SIG-M5 (cell line): ENCODE results near the gene SYNE3.
A peak's percentile ranks its signal among the peaks of the same experiment; 100 is the strongest.

Source experiments
- DNase-seq: peaks from one replicate; lab custom pipeline; 2025; lab: John Stamatoyannopoulos, UW

SYNE3 gene, protein sequence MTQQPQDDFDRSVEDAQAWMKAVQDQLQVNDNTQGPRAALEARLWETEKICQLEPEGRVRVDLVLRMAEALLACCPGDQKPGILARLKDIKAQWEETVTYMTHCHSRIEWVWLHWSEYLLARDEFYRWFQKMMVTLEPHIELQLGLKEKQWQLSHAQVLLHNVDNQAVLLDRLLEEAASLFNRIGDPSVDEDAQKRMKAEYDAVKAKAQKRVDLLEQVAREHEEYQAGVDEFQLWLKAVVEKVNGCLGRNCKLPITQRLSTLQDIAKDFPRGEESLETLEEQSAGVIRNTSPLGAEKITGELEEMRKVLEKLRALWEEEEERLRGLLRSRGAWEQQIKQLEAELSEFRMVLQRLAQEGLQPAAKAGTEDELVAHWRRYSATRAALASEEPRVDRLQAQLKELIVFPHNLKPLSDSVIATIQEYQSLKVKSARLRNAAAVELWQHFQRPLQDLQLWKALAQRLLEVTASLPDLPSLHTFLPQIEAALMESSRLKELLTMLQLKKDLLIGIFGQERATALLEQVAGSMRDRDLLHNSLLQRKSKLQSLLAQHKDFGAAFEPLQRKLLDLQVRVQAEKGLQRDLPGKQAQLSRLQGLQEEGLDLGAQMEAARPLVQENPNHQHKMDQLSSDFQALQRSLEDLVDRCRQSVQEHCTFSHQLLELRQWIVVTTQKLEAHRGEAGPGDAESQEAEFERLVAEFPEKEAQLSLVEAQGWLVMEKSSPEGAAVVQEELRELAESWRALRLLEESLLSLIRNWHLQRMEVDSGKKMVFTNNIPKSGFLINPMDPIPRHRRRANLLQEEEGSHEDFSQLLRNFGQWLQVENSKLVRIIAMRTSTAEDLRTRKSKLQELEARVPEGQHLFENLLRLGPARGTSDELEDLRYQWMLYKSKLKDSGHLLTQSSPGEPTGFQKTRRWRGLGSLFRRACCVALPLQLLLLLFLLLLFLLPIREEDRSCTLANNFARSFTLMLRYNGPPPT

DNA sequence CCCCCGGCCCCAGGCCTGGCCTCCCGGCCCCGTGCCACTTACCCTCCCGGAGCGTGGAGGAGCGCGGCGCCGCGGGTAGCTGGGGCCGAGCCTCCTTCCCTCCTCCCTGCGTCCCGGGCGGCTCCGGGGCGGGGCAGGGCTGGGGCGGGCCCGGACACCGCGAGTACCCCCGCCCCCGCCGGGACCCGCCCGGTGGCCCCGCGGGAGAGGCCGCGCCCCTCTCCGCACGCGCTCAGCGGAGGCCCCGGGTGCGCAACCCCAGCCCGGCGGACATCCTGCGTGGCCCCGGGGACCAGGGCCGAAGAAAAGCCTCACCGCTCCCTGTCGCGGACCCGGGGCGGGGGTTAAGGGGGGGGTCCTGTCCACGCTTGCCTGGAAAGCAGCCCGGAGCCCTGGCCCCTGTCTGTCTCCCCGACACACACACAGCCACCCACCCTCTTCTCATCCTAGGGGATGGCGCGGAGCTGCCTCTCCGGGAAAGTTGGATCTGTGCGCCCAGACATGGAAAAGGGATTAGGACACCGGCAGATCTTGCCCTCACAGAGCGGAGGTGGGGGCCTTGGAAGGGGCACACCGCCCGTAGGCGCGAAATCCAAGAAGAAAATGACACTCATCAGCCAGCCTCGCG lies at the start of gene SYNE3:
Gene SYNE3, minus strand, starts transcription at position 97 of the 628 bp plus-strand sequence. CDS start 40,829 bp downstream, outside the sequence.
- no peak for DNase-seq

DNA sequence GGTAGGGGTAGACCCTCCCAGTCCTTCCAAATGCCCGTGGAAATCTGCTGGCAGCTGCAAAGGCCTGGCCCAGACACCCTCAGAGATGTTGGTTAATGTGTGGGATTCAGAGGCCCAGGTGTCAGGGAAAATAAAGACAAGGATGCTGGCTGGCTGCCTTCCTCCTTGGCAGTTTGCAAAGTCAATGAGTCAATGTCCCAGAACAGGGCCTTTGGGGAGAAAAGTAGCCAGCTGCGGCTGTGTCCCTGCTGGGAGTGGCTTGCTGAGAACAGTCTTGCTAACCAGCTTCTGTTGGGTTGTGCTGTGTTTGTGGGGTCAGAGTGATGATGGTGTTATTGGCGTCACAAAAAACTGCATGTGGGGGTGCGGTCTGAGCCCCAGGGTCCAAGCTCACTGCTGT lies 47.6 kb upstream of the SYNE3 start:
- no peak for DNase-seq

DNA sequence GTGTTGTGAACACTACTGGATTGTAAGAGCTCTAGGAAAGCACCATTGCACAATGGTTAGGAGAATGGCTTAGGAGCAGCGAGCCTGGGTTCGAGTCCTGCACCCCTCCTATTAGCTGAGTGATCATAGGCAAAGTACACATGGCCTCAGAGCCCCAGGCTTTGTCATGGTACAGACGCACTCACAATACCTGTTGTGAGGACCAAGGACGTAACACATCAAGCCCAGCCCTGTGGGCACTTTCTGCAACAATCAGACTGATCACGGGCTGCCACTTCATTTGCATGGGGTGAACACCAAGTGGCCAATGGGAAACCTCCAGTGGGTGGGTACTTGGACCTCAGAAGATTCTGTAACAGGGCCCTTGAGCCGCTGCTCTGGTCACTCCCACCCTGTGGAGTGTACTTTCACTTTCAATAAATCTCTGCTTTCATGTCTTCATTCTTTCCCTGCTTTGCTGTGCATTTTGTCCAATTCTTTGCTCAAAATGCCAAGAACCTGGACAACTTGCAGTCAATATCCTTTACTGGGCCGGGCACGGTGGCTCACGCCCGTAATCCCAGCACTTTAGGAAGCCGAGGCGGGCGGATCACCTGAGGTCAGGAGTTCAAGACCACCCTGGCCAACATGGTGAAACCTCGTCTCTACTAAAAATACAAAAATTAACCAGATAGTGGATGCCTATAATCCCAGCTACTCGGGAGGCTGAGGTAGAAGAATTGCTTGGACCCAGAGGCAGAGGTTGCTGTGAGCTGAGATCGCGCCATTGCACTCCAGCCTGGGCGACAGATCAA lies 46.6 kb upstream of the SYNE3 start:
- no peak for DNase-seq

DNA sequence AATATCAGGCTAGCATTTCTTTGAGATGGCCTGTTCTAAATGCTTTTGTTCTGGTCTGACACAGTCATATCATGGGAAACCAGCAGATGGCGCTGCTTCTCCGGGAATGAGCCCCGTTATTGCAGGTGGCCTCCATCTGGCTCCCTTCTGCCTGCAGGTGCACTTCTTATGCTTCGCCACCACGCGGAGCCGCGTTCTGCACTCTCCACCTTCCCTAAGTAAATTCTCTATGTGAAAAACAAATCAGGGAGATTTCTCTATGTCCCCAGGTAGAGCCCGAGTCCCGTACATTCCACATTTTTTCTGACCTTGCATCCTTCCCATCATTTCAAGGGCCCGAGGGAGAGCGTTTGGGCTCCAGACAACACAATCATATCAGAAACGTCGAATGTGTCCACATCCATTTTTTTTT lies 44.6 kb upstream of the SYNE3 start:
- DNase-seq = peak; percentile 12

DNA sequence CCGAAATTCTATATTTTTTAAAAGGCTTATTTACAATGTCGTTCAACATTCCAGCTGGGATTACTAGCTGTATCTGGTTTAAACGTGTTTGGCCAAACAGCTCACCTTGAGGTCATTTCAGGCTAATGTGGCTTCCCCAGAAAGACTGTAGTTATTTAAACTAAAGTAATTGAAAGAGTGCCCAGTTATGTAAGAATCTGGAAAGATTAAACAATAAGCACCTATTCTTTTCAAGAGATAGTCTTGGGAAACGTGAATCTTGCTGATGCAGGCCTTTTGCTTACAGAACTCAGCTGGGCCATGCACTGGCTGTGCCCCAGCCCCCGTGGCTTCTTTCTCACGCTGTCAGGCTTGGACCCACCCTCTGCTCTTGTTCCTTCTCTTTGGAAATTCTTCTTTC lies 42.8 kb upstream of the SYNE3 start:
- DNase-seq = no peak

DNA sequence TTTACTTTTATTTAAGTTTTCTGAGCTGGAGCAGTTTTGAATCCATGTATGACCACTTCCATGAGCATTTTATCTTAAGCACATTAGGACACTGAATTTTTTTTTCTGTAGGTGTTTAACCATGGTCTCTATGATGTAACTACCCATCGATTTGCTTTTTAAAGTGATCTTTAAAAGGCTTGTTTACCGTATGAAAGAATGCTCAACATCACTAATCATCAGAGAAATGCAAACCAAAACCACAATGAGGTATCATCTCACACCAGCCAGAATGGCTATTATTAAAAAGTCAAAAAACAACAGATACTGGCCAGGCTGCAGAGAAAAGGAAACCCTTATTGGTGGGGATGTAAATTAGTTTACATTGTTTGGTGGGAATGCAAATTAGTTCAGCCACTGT lies 41.4 kb upstream of the SYNE3 start:
- DNase-seq = no peak

DNA sequence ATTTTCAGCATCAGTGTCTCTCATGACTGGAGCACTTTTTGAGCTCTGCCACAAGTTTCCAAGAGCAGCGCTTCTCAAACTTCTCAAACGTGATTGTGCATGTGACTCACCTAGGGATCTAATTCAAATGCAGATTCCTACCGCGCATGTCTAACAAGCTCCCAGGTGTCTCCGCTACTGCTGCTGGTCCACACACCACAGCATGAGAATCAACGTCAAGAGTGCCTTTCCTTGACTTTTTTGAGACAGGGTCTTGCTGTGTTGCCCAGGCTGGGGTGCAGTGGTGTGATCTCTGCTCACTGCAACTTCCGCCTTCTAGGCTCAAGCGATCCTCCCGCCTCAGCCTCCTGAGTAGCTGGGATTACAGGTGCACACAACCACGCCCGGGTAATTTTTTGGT lies 40.8 kb upstream of the SYNE3 start:
- DNase-seq = no peak

DNA sequence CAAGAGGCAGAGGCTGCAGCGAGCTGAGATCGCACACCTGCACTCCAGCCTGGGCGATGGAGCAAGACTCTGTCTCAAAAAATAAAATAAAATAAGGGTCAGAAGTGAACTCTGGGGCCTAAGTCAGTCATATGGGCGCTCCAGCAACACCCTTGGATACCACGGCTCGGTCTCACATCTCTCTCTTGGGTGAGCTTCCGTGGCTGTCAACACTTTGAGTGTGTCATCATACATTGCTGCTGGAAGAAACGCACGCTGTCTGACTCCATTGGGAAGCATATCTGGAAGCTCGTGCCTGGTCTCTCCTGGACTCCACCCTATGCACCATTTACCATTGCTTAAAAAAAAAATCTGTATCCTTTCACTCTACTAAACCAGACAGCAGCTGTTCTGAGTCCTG lies 38.6 kb upstream of the SYNE3 start:
- no peak for DNase-seq

DNA sequence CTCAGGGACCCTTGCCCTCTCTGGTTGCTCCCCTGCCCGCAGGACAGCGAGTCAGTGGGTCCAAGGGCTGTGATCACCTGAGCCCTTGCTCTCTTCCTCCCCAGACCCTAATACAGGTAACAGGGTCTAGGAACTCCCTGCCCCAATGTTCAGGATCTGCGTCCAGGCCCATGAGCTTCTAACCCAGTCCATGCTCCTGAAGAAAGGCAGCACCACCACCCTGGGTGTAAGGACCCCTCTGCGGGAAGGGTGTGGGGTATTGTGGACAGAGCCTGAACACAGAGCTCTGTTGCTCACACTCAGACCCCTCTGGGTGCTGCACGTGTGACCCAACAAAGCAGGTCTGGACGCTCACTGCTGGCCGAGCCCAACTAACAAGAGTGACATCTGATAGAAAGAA lies 36.7 kb upstream of the SYNE3 start:
- no peak for DNase-seq

DNA sequence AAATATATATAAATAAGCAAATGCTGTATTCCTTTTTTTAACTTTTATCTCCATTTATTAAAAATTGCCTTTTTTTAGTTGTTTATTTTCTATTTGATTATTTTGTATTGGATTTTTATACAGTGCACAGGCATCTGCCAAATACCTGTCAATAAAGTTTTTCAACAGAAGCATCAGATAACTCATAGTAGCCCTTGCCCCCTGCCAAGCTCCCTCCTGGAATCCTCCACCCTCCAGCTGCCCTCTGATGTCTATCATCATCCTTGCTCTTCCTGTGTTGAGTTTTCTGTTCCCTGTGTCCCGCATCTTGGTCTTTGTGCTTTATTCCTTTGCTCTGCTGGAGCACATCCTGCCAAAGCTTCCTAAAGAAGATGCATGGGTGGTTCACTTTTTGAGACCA lies 35.0 kb upstream of the SYNE3 start:
- no peak for DNase-seq

DNA sequence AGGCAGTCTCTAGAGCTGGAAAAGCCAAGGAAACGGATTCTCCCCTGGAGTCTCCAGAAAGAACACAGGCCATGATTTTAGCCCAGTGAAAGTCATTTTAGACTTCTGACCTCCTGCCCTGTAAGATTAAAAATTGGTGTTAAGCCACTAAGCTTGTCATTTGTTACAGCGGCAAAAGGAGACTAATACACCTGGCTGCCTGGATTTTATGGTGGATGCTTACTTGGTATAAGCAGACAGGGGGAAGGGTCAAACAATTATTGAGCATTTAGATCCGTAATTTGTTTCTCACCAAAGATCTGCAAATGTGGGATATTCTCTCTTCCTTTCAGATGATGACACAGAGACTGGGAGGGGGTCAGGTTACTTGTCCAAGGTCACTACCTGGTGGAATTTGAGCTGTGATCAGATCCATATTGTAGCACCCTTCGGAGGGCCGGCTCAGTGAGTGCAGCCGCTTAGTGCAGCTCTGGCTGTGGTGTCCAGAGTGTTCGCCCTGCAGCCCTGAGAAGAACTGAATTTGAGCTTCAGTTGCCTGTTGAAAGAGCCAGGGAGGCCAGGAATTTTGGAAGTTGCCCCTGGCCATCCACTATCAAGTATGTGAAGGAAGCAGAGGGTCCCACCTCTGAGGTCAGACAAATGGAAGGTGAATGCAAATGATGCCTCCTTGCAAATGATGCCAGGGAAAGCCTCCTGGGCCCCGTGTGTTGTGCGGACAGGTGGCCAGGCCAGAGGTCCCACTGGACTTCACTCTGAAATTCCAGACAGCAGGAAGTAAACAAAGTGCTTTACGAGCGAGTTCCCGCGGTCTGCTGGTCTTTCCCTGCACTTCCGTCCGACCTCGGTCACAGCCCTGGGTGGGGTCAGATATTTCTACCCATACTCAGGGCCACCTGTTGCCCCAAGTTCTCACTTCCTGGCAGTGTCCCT lies 33.5 kb upstream of the SYNE3 start:
- DNase-seq = no peak

DNA sequence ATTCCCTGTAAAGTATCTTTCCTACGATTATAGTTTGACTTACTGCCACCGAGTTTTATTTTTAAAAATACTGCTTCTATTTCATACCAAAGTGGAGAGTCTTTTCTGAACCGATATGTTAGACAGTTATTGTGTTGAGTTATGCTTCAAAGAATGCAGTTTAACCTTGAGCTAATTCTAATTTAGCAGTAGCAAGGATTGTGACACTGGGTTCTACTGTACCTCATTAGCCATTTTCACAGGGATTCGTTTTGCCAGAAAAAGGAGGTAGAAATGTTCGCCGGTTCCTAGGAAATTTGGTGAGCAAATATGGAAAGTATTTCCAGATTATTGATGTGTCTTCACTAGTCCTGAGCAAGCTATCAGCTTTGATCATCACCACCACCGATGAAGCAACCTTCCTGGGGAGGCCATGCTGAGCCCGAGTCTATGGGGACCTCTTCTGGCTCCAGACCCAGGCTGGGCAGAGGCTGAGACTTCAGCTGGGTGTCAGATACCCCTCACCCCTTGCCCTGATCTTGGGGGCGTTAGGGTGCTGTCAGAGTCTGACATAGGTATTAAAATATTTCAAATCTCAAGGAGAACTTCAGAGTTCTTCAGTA lies 32.0 kb upstream of the SYNE3 start:
- DNase-seq = no peak

DNA sequence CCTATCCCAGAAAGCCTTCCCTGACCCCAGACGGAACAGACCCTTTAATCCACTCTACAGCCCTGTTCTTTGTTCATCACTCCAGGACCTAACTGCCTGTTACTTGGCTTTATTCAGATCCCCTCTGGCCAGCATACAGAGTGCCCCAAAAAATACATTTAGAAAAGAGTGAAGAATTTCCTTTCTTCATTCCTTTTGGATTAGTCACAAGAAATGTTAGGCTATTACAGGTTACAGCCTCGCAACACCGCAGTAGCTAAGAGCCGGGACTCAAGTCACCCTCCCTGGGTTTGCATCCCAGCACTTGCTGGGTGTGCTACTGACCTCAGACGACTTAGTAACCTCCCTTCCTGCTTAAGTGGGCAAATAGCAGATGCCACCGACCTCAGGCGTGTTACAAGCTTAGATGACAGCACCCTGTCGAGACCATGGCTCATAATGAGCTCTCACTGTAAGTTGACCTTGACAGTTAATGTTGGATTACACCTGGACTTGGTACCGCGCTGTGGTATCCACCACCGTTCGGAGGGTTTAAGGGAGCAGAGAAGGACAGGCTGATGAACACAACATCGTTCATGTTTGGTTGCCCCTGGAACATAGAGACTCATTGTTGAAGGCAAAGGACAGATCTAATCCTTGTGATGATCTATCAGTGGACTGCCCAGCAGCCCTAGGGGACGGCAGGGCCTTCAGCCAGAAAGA lies 31.3 kb upstream of the SYNE3 start:
- no peak for DNase-seq

DNA sequence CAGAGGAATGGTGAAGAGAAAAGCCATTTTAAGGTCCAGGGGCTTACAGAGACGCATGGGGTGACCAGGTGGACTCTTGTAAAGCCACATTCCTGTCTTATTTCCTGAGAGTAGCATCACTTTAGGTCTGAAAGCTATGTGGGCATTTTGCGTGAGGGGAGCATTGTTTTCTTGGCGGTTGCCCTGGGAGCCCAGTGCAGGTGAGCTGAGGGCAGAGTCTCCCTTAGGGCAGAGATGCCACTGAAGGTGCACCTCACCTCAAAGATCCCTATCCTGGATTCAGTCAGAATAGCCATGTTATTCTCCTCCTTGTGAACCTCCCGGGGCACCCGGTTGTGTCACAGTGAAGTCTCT lies 30.8 kb upstream of the SYNE3 start:
- DNase-seq = no peak

DNA sequence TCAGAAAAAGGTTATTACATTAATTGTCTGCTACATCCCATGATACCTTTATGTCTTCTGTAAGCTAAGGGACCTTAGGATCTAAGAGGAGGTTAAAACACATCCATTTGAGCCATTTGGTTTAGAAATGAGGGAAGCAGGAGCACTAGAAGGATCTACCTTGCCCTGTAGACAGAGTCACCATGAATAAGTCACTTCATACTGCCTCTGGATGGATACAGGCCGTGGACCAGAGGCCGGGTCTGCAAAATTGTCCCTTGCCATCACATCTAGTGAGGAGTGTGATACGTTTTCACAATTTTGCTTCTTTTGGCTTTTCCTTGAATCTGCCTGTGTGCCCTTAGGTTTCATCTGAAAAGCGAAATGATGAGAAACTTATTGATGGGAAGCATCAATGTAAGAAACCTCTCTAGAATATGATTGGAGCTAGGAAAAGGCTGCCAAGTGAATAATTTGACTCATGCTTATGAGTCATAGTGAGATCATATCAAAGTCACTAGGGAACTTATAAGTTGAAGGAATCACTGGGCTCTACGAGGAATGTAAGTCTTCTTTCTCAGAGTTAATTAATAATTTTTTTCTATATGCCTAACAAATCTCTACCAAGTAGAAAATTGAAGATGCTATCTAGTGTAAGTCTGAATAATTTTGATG lies 29.2 kb upstream of the SYNE3 start:
- no peak for DNase-seq

DNA sequence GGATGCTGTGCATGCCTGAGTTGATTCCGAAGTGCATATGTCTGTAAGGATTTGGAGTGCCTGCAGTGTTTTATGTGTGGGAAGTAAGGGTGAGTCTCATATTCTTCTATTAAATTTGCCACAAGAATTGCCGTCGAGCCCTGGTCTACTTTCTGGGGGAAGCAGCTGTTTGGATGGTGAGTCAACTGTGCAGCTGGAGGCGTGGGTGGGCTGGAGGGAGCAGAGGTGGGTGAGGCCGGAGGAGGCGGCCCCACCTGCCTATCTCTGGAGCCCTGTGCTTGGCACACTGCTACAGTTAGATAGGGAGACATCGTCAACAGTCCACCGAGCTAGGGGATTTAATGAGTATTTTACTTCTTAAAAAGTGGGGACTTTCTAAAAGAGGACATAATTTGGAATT lies 28.1 kb upstream of the SYNE3 start:
- no peak for DNase-seq

DNA sequence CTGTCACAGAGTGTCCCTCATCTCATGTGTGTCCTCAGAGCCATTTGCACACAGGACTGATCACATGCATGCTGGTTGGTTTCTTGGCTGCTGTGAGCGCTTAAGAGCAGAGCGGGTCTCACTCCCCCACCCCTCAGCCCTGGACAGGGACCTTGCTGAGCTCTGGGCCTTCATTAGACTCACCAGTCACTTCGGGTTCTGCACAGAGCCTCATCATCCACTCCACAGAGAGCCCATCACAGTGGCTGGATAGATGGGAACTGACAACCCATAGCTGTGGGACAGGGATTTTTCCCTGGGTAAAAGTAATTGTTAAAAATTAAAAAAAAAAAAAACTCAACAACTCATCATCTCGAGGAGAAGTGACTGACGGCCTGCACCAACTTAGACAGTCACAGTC lies 26.6 kb upstream of the SYNE3 start:
- DNase-seq = no peak

DNA sequence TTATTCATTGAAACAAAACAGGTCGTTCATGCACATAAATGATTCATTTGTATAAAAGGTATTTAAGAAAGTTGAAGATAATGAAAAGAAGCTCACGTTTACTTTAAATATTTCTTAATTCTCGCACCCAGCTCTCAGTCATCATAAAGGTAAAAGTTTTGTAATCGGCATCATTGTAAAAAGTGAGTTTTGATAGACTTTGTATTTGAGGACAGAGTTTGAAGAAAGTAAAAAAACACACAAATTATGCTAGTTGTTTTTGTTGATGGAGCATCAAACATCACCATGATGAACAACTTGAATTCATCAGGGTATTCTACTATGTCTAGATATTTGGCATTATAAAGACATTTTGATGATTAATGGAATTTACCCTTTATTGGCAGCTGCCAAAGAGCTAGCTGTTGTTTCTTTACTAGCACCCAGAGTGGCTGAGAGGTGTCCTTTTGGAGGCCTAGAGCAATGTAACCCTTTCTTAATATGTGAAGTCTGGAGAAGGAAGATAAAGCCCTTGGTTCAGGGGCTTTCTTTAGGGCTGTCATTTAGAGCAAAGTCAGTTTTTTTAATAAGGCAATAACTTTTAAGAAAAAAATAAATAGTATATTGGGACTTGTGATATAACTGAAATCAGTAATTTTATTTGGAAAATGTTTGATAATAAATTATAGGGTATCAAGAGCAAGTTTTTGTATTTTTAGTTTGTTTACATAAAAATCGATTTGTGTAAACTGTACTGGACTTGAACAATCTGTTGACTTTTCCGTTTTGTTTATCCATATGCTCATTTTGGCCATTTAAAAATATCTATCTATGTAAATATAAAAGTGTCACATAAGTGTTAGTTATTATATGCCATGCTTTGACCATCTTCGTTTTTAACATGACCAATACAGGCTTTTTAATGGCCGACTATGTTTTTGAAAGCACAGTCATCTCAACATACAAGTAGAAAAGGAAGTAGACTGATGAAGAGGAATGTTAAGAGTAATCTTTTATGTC lies 25.8 kb upstream of the SYNE3 start:
- DNase-seq = no peak
